Middle frontal gyrus (tissue), 1 donor: ENCODE results near the gene RPS16.

Source experiments
- DNase-seq: peaks from one replicate; pipeline ENCODE4 v3.0.0-alpha.2; 2015; ENCODE audit warnings: low spot score; ENCODE audit errors: extremely low spot score

The RPS16 gene

GRCh38 chr19:39422020-39422419 lies 13.7 kb downstream of the RPS16 start:
- no peak for DNase-seq

- no peak for DNase-seq
Measured at GRCh38 chr19:39420769-39421168, 15.0 kb downstream of the RPS16 start.

GRCh38 chr19:39419003-39419402 lies 16.7 kb downstream of the RPS16 start:
- no peak for DNase-seq

GRCh38 chr19:39417463-39418181 lies 18.1 kb downstream of the RPS16 start:
- DNase-seq, result no peak

GRCh38 chr19:39416152-39417120 lies 19.3 kb downstream of the RPS16 start:
- no peak for DNase-seq

- DNase-seq, result no peak
Measured at GRCh38 chr19:39415111-39416046, 20.4 kb downstream of the RPS16 start.

GRCh38 chr19:39413911-39414608 lies 21.7 kb downstream of the RPS16 start:
- no peak for DNase-seq

- no peak for DNase-seq
Measured at GRCh38 chr19:39413272-39413910, 22.4 kb downstream of the RPS16 start.

GRCh38 chr19:39412867-39413271 lies 22.9 kb downstream of the RPS16 start:
- DNase-seq, result no peak

GRCh38 chr19:39412100-39412866 lies 23.5 kb downstream of the RPS16 start, which contains the start of gene PLEKHG2:
Gene PLEKHG2 (plus strand): TSS chr19:39412669. CDS start chr19:39414087, 1,418 bp downstream.
- peak; percentile 94 for DNase-seq

- DNase-seq, result peak; percentile 74
Measured at GRCh38 chr19:39411832-39412099, 24.0 kb downstream of the RPS16 start.

- no peak for DNase-seq
Measured at GRCh38 chr19:39411081-39411831, 24.5 kb downstream of the RPS16 start.

- DNase-seq, result no peak
Measured at GRCh38 chr19:39410831-39411080, 25.0 kb downstream of the RPS16 start.

- DNase-seq, result no peak
Measured at GRCh38 chr19:39410017-39410830, 25.5 kb downstream of the RPS16 start.

GRCh38 chr19:39409208-39410016 lies 26.3 kb downstream of the RPS16 start:
- DNase-seq, result no peak

- DNase-seq, result no peak
Measured at GRCh38 chr19:39408392-39409207, 27.1 kb downstream of the RPS16 start.
